GM12873 (cell line): ENCODE measurements around the gene MTX3.

Experiments
- CTCF ChIP-seq: IDR thresholded peaks from 2 replicates; pipeline ENCODE4 v1.5.1; 2012; ENCODE audit warnings: low read depth, mild to moderate bottlenecking, moderate library complexity, low read length, control low read depth; ENCODE audit not compliant: insufficient read depth; ENCODE audit errors: missing control alignments

The MTX3 gene

GRCh38 chr5:79999722-80000121, 8.7 kb upstream of the MTX3 start:
- no peak for TF ChIP-seq CTCF

GRCh38 chr5:79992891-79993657, 2.0 kb upstream of the MTX3 start:
- TF ChIP-seq CTCF = no peak

GRCh38 chr5:79990205-79990597, 861 bp downstream of the MTX3 start:
- no peak for TF ChIP-seq CTCF

GRCh38 chr5:79986260-79986659, 4.8 kb downstream of the MTX3 start:
- no peak for TF ChIP-seq CTCF

GRCh38 chr5:79985288-79985687, 5.8 kb downstream of the MTX3 start:
- TF ChIP-seq CTCF = no peak

GRCh38 chr5:79984363-79984762, 6.7 kb downstream of the MTX3 start:
- TF ChIP-seq CTCF = no peak

GRCh38 chr5:79983618-79984017, 7.4 kb downstream of the MTX3 start:
- TF ChIP-seq CTCF = no peak
